HG02870 (cell line): ENCODE data around the gene LRRFIP1.

Experiments used
- ATAC-seq: cut with Tn5 transposase; IDR thresholded peaks from one replicate; pipeline ENCODE4 v1.9.1; 2021; ENCODE audit warnings: mild to moderate bottlenecking, moderate library complexity; ENCODE audit not compliant: unreplicated experiment

LRRFIP1 gene

DNA sequence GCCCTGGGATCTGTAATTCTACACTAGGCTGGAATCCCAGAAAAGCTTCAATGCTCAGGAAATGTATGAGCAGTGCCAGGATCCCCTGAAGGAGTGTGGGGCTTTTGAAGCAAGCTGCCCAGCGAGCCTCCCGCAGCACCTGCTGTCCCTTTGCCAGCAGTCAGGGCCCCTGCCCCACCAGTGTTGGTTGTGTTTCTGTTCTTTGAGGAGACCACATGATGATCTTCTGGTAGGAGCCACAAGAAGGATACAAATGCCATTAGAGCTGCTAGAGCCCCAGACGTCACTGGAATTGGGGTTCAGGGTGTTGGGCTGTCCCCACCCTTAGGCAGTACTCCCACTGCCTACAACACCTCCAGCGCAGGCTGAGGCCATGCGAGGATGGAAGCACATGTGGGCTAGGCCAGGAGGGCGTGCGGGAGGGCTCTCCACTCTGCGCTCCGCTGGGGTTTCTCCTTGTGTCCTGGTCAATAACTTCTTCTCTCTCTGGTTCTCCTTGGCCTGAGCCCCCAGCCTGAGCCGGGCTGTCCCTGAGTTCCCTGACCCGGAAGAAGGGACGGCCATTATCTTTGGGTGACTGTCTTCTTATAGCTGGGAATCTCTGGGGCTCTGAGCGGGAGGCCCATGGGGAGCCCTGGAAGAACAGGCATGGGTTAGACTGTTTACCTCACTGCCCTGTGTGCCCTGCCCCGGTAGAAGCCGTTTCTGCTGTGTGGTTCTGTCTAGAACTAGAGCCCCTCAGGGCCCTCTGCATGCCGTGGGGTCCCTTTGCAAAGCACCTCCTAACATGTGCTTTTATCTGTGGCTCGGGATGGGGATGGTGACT lies 73.9 kb downstream of the LRRFIP1 start:
- ATAC-seq = no peak

DNA sequence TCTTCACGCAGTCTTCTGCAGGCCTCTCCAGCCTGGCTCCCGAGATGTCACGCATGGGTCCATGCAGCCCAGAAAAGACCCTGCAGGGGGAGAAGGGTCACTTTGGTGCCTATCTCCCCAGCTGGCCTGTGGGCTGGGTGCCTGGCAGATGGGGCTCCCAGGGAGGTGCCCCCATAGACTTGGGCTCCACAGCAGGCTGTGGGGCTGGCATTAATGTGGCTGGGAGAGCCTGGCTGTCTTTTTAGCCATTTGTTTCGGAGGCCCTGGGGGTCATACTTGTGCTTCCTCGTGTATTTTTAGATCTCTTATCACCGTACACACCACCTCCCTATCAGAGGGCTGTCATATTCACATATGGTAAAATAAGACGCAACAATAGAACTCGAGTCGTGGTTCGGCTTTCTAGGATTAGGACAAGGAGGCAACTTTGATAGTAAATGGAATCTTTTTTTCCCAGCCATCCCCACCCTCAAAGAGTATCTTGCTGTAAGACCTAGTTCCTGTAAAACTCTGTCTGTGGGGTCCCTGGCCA lies 74.5 kb downstream of the LRRFIP1 start:
- no peak for ATAC-seq

- ATAC-seq = no peak
Observed at GRCh38 chr2:237702441-237703391, 75.3 kb downstream of the LRRFIP1 start.

GRCh38 chr2:237704501-237705434 lies 77.4 kb downstream of the LRRFIP1 start:
- no peak for ATAC-seq

DNA sequence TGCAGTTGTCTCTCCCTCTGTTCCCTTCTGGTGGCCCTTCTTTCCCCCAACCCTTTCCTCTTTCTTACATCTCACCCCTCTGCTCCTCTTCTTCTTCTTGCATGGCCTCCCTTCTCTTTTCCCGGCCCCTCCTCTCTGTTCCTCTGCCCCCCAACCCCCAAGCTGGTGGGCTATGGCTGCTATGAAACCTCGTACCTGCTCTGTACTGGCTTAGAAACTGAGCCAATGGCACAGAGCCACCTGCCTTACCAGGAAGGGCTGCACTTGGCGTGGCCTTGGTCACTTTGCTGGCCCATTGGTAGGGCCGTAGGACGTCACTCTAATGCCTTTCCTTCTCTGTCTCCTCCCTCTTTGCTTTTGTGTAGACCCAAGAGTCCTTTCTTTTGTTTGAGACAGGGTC lies 78.9 kb downstream of the LRRFIP1 start:
- no peak for ATAC-seq

GRCh38 chr2:237708065-237708398 lies 80.6 kb downstream of the LRRFIP1 start:
- no peak for ATAC-seq

GRCh38 chr2:237708491-237708890 lies 81.1 kb downstream of the LRRFIP1 start:
- ATAC-seq = no peak

DNA sequence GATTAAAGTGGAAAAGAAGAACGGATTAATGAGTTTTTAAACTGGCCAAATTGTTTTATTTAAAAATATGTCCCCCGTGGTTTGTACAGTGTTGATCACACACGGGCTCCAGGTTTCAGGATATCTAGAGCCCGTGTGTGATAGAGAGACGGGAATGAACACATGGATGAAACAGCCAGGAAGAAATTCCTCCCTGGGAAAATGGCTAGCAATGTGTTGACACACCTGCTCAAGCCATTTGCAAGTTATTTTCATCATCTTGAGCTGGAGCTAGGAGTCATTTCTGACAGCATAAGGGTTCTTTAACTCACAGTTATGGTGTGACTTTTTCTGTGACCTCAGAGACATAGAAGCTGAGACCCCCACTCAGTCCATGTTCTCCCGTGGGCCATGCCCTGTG lies 81.6 kb downstream of the LRRFIP1 start:
- ATAC-seq = no peak

DNA sequence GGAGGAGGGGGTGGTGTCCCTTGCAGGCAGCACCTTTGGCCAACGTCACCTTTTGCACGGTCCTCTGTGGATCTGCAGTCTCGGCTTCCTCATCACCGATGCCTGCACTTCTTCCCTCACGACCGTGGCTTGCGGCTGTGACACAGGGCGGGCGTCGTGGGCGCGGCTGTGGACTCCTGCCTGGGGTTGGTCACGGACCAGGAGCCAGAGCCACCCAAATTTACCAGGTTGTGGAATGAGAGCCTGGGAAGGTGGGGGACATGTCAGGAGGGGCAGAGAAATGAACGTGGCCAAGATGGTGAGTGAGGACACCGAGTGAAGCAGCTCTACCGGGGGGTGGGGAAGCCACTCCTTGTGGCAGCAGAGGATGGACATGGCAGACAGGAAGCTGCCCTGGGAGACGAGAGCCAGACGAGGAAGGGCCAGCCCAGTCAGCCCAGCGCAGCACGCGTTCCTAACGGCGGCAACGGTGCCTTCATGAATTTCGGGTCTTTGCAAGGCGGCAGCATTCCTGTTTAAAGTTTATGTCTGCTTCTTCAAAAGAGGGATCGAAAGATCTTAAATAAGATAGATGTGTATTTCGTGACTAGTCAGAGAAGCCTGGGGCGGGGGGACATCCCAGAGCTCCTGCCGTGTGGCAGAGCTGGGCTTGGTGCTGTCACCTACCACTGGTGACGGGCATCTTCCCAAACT lies 84.2 kb downstream of the LRRFIP1 start:
- ATAC-seq = no peak

- no peak for ATAC-seq
Observed at GRCh38 chr2:237712477-237713377, 85.3 kb downstream of the LRRFIP1 start.

DNA sequence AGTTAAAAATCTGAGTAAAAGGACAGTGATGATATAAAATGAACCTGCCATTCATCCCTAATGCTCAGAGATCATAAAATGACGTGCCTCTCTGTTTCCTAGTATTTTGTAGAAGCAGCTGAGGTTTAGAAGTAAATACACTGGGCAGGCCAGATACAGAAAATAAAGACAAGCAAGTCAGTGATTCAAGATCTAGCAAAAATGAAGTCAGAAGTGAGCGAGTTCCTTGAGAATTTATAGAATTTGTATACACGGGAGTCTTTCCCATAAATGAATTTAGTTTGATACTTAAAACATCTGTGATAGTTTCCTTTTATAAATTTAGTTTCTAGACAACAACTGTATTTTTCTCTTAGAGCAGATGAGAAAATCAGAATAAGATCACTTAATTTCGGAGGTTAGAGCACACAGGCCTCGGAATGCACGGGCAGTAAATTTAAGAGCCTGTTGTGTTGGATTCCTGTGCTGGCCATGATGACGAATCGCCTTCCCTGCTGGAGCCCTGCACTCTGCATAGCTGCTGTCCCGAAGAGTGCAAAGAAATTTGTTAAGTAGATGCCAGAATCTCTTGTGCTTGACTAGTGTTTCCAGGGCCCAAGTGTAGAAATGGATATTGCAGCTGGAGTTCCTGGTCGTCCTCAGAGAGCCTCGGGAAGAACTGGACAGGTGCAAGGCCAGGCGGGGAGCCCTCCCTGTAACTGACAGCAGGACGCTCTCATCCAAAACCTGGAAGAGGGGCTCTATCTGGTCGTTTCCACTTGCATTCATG lies 87.5 kb downstream of the LRRFIP1 start:
- ATAC-seq = no peak

DNA sequence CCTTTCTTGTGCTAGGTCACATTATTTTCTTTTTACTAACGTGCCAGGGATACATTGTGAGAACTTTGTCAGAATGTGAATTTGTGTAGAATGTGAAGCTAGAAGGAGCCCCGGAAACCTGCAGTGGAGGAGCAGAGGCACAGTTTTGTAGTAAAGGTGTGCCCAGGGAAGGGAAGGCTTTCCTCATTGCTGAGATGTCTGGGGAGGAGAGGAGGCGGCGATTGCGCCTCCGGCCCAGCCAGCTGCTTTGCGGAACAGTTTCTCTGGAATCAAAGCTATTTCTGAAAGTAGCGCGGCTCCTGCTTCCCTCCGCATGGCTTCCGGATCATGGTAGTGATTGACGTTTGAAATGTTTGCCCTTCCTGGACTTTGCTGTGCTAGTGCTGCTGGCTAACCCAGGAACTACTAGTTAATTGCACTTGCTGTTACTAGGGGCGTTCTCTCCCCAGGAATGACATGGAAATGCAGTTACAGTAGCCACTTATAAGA lies 88.1 kb downstream of the LRRFIP1 start:
- ATAC-seq = no peak

DNA sequence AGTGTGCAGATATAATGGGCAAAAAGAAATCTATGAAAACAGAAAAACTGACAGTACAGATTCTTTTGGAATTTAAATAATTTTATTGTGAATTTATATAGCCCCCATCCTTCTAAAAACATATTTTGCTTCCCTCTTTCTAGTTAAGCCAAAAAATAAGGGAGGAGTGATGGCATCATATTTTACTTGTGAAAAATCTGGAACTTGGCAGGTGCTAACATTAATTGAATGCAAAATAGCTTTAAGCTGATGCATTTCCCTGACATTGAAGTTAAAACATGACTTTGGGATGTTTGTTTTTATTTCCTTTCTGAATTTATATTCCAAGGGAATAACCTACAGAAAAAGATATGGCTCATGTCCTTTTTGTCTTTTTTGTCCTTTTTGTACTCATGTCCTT lies 88.6 kb downstream of the LRRFIP1 start:
- ATAC-seq = no peak

DNA sequence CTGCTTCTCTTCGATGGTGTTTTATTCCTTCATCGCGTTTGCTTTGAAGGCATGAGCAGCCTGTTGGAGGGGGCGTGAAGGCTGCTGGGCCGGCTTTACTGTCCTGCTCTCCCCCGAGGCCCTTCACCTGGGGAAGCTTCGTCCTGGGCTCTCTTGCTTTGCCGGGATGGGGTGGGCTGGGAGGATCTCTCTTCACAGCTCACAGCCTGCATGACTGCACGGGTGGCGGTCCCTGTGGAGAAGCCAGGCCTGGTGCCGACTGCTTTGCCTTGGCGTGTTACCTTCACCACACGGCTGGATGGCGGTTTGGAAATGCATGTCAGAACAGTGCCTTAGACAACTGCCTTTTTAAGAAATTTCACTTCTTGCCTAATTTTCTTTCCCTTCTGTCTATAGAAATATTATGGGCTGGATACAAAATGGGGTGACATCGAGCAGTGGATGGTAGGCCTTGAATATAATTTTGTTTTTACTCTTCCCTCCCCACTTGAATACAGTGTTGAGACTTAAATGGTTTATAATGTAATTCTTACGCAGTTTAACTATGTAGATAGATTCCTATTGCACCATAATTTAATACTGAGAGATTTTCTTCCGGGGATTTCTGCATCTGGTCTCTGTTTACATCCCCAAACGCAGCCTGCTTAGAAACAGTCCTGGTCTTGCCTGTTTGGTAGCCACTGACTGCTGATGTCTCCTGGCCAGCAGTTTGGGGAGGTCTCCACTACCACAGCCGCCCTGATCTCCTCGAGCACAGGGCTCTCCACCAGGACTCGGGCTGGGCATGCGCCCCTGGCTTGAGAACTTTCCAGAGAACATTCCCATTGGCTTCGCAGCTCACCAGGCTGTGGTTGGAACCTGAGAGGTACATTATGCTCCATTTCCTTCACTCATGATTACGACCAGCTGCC lies 90.2 kb downstream of the LRRFIP1 start:
- no peak for ATAC-seq

DNA sequence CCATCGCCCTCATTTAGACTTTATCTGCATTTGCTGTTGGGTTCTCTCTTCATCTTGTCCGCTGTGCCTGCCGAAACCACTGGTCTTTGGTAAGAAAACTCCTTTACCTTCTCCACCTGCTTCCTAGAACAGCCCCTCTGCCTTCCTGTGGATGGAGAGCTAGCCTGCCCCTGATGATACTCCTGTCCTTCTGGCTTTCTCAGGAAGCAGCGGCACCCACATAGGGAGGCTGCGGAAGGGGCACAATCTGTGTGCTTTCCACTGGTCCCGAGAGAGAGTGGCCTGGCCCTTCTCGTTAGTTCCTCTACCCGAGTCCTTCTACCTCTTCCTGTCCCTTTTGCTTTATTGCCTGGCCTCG lies 90.9 kb downstream of the LRRFIP1 start:
- ATAC-seq = no peak

- no peak for ATAC-seq
Observed at GRCh38 chr2:237720444-237720843, 93.1 kb downstream of the LRRFIP1 start.

GRCh38 chr2:237720957-237721356 lies 93.6 kb downstream of the LRRFIP1 start:
- no peak for ATAC-seq
